ENCODE data around the gene TENT4B.

Gene TENT4B

DNA sequence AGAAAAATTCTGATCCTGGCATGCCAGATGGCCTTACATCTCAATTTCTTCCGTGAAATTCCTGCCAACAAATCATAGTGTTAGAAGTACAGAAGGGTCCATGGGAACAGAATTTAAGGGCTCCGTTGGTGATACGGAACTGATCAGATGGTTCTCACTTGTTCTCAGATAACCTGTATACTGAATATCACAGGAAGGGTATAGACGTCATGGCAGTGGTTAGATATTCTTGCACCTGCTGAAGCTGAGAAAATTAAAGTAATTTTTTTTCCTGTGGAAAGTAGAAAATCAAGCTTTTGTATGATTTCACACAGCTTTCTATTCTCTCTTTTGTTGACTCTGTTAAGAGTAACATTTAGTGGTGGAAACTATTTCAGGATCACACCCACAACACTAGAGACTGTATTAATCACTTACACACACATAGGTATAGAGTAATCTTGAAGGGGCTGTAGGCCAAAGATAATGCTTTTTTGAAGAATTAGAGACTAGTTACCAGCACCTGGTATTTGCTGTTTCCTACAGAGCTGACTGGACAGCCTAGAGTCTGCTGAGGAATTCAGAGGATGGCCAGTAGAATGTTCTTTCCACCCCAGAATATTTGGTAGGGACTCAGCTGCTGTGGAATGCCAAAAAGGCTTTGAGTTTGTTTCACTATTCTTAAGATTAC lies 7.5 kb downstream of the TENT4B start:
- Histone ChIP-seq H3K9me3 (ENCODE audit: control insufficient read depth, insufficient read depth, low read length) (no peaks in the 10 kb centered on the region), H3K4me3 (ENCODE audit: low read length) (no peak overlapping the region), H3K9me2 (replicated peaks; ENCODE audit: control insufficient read depth, low read length) (no peaks in the 10 kb centered on the region), H3K79me2 (ENCODE audit: control insufficient read depth, low read length) (peaks cover 96% of the 10 kb centered on the region), H3K4me2 (ENCODE audit: low read length) (no peak overlapping the region), H3K36me3 (ENCODE audit: control insufficient read depth, low read length) (peaks cover 6% of the 10 kb centered on the region; the same call in 1 of the 2 replicates), H3F3A (ENCODE audit: control insufficient read depth, insufficient read depth) (peaks cover 3% of the 10 kb centered on the region; the same call in 1 of the 2 replicates), H4K20me1 (ENCODE audit: control insufficient read depth, insufficient read depth, low read depth, low read length) (peaks cover 10% of the 10 kb centered on the region; the same call in 1 of the 2 replicates), H3K27ac (ENCODE audit: low read depth, low read length) (no peak overlapping the region), H3K4me1 (ENCODE audit: control insufficient read depth, low read length) (peaks cover 35% of the 10 kb centered on the region), H3K27me3 (ENCODE audit: control insufficient read depth, low read length) (no peaks in the 10 kb centered on the region)
- TF ChIP-seq, protein P1, sequence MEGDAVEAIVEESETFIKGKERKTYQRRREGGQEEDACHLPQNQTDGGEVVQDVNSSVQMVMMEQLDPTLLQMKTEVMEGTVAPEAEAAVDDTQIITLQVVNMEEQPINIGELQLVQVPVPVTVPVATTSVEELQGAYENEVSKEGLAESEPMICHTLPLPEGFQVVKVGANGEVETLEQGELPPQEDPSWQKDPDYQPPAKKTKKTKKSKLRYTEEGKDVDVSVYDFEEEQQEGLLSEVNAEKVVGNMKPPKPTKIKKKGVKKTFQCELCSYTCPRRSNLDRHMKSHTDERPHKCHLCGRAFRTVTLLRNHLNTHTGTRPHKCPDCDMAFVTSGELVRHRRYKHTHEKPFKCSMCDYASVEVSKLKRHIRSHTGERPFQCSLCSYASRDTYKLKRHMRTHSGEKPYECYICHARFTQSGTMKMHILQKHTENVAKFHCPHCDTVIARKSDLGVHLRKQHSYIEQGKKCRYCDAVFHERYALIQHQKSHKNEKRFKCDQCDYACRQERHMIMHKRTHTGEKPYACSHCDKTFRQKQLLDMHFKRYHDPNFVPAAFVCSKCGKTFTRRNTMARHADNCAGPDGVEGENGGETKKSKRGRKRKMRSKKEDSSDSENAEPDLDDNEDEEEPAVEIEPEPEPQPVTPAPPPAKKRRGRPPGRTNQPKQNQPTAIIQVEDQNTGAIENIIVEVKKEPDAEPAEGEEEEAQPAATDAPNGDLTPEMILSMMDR (IDR thresholded peaks at IDR 0.05; ENCODE audit: low read depth, low read length, poor library complexity, severe bottlenecking): no peak
- no peak for TF ChIP-seq EZH2phosphoT487 (IDR thresholded peaks at IDR 0.05; ENCODE audit: borderline replicate concordance, low read length)

DNA sequence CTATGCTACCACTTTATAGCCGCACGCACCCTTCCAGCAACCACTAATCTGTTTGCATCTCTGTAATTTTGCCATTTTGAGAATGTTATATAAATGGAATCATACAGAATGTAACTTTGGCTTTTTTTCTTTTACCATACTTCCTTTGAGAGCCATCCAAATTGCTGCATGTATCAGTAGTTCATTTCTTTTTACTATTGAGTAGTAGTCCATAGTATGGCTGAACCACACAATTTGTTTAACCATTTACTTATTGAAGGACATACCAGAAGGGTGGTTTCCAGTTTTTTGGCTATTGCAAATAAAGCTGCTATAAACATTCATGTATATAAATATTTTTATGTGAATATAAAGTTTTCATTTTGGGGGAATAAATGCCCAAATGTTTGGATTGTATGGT lies 8.8 kb downstream of the TENT4B start:
- peaks cover 27% of the 10 kb centered on the region for H3K4me1 ChIP-seq (ENCODE audit: control insufficient read depth, low read length)
- H3K4me2 ChIP-seq (ENCODE audit: low read length): no peak overlapping the region
- H3K4me3 ChIP-seq (ENCODE audit: low read length): no peak overlapping the region
- no peaks in the 10 kb centered on the region for H3K27me3 ChIP-seq (ENCODE audit: control insufficient read depth, low read length)
- H3K36me3 ChIP-seq (ENCODE audit: control insufficient read depth, low read length): peaks cover 6% of the 10 kb centered on the region; the same call in 1 of the 2 replicates
- no peaks in the 10 kb centered on the region for H3K9me3 ChIP-seq (ENCODE audit: control insufficient read depth, insufficient read depth, low read length)
- no peak for TF ChIP-seq EZH2phosphoT487 (IDR thresholded peaks at IDR 0.05; ENCODE audit: borderline replicate concordance, low read length)
- TF ChIP-seq, protein P1 (IDR thresholded peaks at IDR 0.05; ENCODE audit: low read depth, low read length, poor library complexity, severe bottlenecking): no peak
- H3K27ac ChIP-seq (ENCODE audit: low read depth, low read length): no peak overlapping the region
- no peaks in the 10 kb centered on the region for H3K9me2 ChIP-seq (replicated peaks; ENCODE audit: control insufficient read depth, low read length)
- H3K79me2 ChIP-seq (ENCODE audit: control insufficient read depth, low read length): peaks cover 96% of the 10 kb centered on the region
- no peaks in the 10 kb centered on the region for H3F3A ChIP-seq (ENCODE audit: control insufficient read depth, insufficient read depth)
- H4K20me1 ChIP-seq (ENCODE audit: control insufficient read depth, insufficient read depth, low read depth, low read length): peaks cover 10% of the 10 kb centered on the region; the same call in 1 of the 2 replicates

DNA sequence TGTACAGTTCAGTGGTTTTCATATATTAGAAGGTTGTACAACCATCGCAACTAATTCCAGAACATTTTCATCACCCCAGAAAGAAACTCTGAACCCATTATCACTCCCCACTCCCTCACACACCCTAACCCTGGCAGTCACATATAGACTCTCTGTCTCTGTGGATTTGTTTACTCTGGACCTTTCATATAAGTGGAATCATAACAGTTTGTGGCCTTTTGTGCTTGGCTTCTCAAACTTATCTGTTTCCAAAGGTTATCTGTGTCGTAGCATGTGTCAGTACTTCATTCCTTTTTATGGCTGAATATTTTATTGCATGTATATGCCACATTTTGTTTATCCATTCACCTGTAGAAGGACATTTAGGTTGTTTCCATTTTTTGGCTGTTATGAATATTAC lies 12.4 kb downstream of the TENT4B start:
- H3K9me3 ChIP-seq (ENCODE audit: control insufficient read depth, insufficient read depth, low read length): no peaks in the 10 kb centered on the region
- H3K27me3 ChIP-seq (ENCODE audit: control insufficient read depth, low read length): no peaks in the 10 kb centered on the region
- H3F3A ChIP-seq (ENCODE audit: control insufficient read depth, insufficient read depth): no peaks in the 10 kb centered on the region
- H3K27ac ChIP-seq (ENCODE audit: low read depth, low read length): no peak overlapping the region
- no peak overlapping the region for H3K4me3 ChIP-seq (ENCODE audit: low read length)
- peaks cover 2% of the 10 kb centered on the region; the same call in 1 of the 2 replicates for H3K36me3 ChIP-seq (ENCODE audit: control insufficient read depth, low read length)
- TF ChIP-seq, protein P1 (IDR thresholded peaks at IDR 0.05; ENCODE audit: low read depth, low read length, poor library complexity, severe bottlenecking): no peak
- TF ChIP-seq EZH2phosphoT487 (IDR thresholded peaks at IDR 0.05; ENCODE audit: borderline replicate concordance, low read length): no peak
- H3K4me1 ChIP-seq (ENCODE audit: control insufficient read depth, low read length): peaks cover 33% of the 10 kb centered on the region
- peaks cover 6% of the 10 kb centered on the region; the same call in 1 of the 2 replicates for H4K20me1 ChIP-seq (ENCODE audit: control insufficient read depth, insufficient read depth, low read depth, low read length)
- no peaks in the 10 kb centered on the region for H3K9me2 ChIP-seq (replicated peaks; ENCODE audit: control insufficient read depth, low read length)
- no peak overlapping the region for H3K4me2 ChIP-seq (ENCODE audit: low read length)
- peaks cover 92% of the 10 kb centered on the region for H3K79me2 ChIP-seq (ENCODE audit: control insufficient read depth, low read length)
